GM19023 (cell line): Measurements from ENCODE around the gene AKT3.

Experiments
- ATAC-seq: cut with Tn5 transposase; IDR thresholded peaks from one replicate; pipeline ENCODE4 v1.9.1; 2021; ENCODE audit warnings: mild to moderate bottlenecking, moderate library complexity; ENCODE audit not compliant: unreplicated experiment

The AKT3 gene

GRCh38 chr1:243562473-243562872 lies 287.6 kb downstream of the AKT3 start:
- no peak for ATAC-seq

GRCh38 chr1:243561588-243562319 lies 288.3 kb downstream of the AKT3 start:
- ATAC-seq: no peak

- no peak for ATAC-seq
These were observed 290.4 kb downstream of the AKT3 start for GRCh38 chr1:243559575-243560162.

GRCh38 chr1:243558576-243558975 lies 291.5 kb downstream of the AKT3 start:
- no peak for ATAC-seq

- ATAC-seq: no peak
These were observed 292.2 kb downstream of the AKT3 start for GRCh38 chr1:243557866-243558265.

GRCh38 chr1:243554686-243555085 lies 295.4 kb downstream of the AKT3 start:
- no peak for ATAC-seq

- no peak for ATAC-seq
These were observed 297.0 kb downstream of the AKT3 start for GRCh38 chr1:243553090-243553489.

- ATAC-seq: no peak
These were observed 299.8 kb downstream of the AKT3 start for GRCh38 chr1:243550276-243550675.

- no peak for ATAC-seq
These were observed 300.3 kb downstream of the AKT3 start for GRCh38 chr1:243549791-243550190.

- ATAC-seq: no peak
These were observed 300.9 kb downstream of the AKT3 start for GRCh38 chr1:243549108-243549507.

- ATAC-seq: no peak
These were observed 301.5 kb downstream of the AKT3 start for GRCh38 chr1:243548516-243548915.

GRCh38 chr1:243547891-243548290 lies 302.2 kb downstream of the AKT3 start:
- ATAC-seq: no peak

GRCh38 chr1:243546457-243546856 lies 303.6 kb downstream of the AKT3 start:
- ATAC-seq: no peak

- ATAC-seq: no peak
These were observed 306.5 kb downstream of the AKT3 start for GRCh38 chr1:243543501-243543900.

GRCh38 chr1:243542739-243543415 lies 307.2 kb downstream of the AKT3 start:
- ATAC-seq: no peak

- ATAC-seq: no peak
These were observed 310.4 kb downstream of the AKT3 start for GRCh38 chr1:243539636-243540035.

GRCh38 chr1:243535014-243535413 lies 315.0 kb downstream of the AKT3 start:
- no peak for ATAC-seq

- ATAC-seq: no peak
These were observed 320.5 kb downstream of the AKT3 start for GRCh38 chr1:243529512-243529911.

GRCh38 chr1:243528459-243529121 lies 321.5 kb downstream of the AKT3 start:
- no peak for ATAC-seq

GRCh38 chr1:243526180-243526579 lies 323.9 kb downstream of the AKT3 start:
- no peak for ATAC-seq

GRCh38 chr1:243525085-243525487 lies 325.0 kb downstream of the AKT3 start:
- ATAC-seq: no peak

- no peak for ATAC-seq
These were observed 326.3 kb downstream of the AKT3 start for GRCh38 chr1:243523766-243524165.
